Choroid plexus epithelial cell (primary cell): ENCODE results near the gene FAM169A.
"Not testable (repeated sequence)": the region's sequence is repeated elsewhere in the genome, so short reads cannot be mapped to it uniquely, and the experiment has no call there.

Experiments
- DNase-seq: peaks from one replicate; pipeline ENCODE4 v3.0.0-alpha.2; 2010; ENCODE audit warnings: low read depth
- H3K4me3 ChIP-seq: 2 replicates; pipeline ENCODE4 v1.5.1; 2011; ENCODE audit warnings: low read depth, mild to moderate bottlenecking, control low read depth, low read length, moderate library complexity
- TF ChIP-seq, protein P1 (sequence below): conservative IDR thresholded peaks from 2 replicates; pipeline ENCODE4 v1.5.1; 2011; ENCODE audit warnings: low read depth, mild to moderate bottlenecking, control low read depth, inconsistent platforms, low read length, moderate library complexity

The FAM169A gene

DNA sequence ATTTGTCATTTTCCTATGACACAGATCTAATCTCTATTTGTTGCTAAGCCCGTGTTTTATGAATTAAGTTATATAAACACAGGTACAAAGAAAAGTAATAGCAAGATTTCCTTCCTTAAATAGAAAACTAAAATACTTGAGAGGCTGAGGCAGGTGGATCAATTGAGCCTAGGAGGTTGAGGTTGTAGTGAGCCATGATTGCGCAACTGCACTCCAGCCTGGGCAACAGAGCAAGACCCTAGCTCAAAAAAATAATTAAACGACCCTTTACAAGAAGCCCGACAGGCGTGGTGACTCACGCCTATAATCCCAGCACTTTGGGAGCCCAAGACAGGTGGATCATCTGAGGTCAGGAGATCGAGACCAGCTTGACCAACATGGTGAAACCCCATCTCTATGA lies 36.8 kb downstream of the FAM169A start:
- TF ChIP-seq, protein P1, sequence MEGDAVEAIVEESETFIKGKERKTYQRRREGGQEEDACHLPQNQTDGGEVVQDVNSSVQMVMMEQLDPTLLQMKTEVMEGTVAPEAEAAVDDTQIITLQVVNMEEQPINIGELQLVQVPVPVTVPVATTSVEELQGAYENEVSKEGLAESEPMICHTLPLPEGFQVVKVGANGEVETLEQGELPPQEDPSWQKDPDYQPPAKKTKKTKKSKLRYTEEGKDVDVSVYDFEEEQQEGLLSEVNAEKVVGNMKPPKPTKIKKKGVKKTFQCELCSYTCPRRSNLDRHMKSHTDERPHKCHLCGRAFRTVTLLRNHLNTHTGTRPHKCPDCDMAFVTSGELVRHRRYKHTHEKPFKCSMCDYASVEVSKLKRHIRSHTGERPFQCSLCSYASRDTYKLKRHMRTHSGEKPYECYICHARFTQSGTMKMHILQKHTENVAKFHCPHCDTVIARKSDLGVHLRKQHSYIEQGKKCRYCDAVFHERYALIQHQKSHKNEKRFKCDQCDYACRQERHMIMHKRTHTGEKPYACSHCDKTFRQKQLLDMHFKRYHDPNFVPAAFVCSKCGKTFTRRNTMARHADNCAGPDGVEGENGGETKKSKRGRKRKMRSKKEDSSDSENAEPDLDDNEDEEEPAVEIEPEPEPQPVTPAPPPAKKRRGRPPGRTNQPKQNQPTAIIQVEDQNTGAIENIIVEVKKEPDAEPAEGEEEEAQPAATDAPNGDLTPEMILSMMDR, result no peak
- DNase-seq, result no peak
- H3K4me3 ChIP-seq, result no peak overlapping the region

- DNase-seq, result no peak
- no peak overlapping the region for H3K4me3 ChIP-seq
- TF ChIP-seq, protein P1, result no peak
Measured at GRCh38 chr5:74822288-74822687, 43.9 kb downstream of the FAM169A start.

DNA sequence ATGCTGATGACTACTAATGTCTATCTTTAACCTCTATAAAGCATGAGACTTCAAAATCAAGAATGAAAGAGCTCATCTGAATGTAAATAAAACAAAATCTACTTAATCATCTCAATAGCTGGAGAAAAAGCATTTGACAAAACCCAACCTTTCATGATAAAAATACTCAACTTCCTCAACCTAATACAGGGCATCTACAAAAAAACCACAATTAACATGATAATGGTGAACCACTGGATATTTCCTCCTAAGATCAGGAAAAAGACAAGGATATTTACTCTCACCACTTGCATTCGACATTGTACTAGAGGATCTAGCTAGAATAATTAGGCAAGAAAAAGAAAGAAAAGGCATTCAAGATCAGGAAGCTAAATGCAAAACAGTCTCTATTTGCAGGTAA lies 49.3 kb downstream of the FAM169A start:
- no peak overlapping the region for H3K4me3 ChIP-seq
- no peak for DNase-seq
- TF ChIP-seq, protein P1, result no peak

DNA sequence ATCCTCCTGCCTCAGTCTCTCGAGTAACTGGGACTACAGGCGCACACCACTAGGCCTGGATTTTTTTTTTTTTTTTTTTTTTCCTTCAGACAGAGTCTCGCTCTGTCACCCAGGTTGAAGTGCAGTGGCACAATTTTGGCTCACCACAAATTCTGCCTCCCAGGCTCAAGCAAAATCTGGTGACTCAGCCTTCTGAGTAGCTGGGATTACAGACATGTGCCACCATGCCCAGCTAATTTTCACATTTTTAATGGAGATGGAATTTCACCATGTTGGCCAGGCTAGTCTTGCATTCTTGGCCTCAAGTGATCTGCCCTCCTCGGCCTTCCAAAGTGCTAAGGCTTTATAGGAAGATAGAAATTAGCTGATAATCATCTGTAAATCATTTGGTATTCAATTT lies 55.3 kb downstream of the FAM169A start:
- TF ChIP-seq, protein P1, result no peak
- no peak for DNase-seq
- no peak overlapping the region for H3K4me3 ChIP-seq

GRCh38 chr5:74801941-74802340 lies 64.2 kb downstream of the FAM169A start:
- no peak overlapping the region for H3K4me3 ChIP-seq
- no peak for DNase-seq
- TF ChIP-seq, protein P1, result no peak

- no peak for DNase-seq
- TF ChIP-seq, protein P1, result no peak
- H3K4me3 ChIP-seq, result no peak overlapping the region
Measured at GRCh38 chr5:74801197-74801596, 65.0 kb downstream of the FAM169A start.

DNA sequence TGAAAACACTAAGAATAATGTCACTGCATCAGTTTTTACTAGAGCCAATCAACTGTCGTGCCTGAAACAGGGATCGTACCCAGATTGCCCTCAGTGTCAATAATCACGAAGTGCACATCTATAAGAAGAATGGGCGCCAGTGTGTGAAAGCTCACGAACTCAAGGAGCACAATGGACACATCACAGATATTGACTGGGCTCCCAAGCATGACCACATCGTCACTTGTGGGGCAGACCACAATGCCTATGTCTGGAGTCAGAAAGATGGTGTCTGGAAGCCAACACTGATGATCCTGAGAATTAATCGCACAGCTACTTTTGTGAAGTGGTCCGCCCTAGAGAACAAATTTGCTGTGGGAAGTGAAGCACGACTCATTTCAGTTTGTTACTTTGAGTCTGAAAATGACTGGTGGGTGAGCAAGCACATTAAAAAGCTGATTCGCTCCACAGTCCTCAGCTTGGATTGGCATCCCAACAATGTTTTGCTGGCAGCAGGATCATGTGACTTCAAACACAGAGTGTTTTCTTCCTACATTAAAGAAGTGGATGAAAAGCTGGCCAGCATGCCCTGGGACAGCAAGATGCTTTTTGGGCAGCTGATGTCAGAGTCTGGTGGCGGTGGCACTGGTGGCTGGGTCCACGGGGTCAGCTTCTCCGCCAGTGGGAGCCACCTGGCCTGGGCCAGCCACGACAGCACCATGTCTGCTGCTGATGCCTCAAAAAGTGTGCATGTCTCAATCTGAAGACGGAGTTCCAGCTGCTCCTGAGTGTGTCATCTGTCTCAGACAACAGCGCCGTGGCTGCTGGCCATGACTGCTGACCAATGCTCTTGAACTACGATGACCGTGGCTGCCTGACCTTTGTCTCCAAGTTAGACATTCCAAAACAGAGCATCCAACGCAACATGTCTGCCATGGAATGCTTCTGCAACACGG lies 66.9 kb downstream of the FAM169A start:
- TF ChIP-seq, protein P1, result no peak
- H3K4me3 ChIP-seq, result no peak overlapping the region
- peak; percentile 5 for DNase-seq

- not testable (repeated sequence) for H3K4me3 ChIP-seq, DNase-seq
Measured at GRCh38 chr5:74791669-74792068, 74.5 kb downstream of the FAM169A start.
